GM19240 (cell line): ENCODE results near the gene SLC25A20.
A peak's percentile ranks its signal among the peaks of the same experiment; 100 is the strongest.
"Not testable (repeated sequence)": the region's sequence is repeated elsewhere in the genome, so short reads cannot be mapped to it uniquely, and the experiment has no call there.

Experiments
- DNase-seq: peaks from one replicate; pipeline ENCODE4 v3.0.0; 2011; ENCODE audit warnings: low spot score; ENCODE audit not compliant: insufficient read length

SLC25A20 gene

GRCh38 chr3:48847504-48848423 is 50.9 kb downstream of the SLC25A20 start, which contains the start of gene PRKAR2A:
TSS of gene PRKAR2A (minus strand) at chr3:48847874. CDS start at chr3:48847596, 278 bp downstream.
- peak; percentile 82 for DNase-seq

- no peak for DNase-seq
These were observed 51.6 kb downstream of the SLC25A20 start for GRCh38 chr3:48847053-48847503.

GRCh38 chr3:48845170-48845569 is 53.5 kb downstream of the SLC25A20 start:
- DNase-seq: no peak

- DNase-seq: no peak
These were observed 61.5 kb downstream of the SLC25A20 start for GRCh38 chr3:48837163-48837562.

- DNase-seq: no peak
These were observed 62.9 kb downstream of the SLC25A20 start for GRCh38 chr3:48835650-48836366.

GRCh38 chr3:48832684-48833083 is 66.0 kb downstream of the SLC25A20 start:
- DNase-seq: no peak

- no peak for DNase-seq
These were observed 68.0 kb downstream of the SLC25A20 start for GRCh38 chr3:48830715-48831114.

- not testable (repeated sequence) for DNase-seq
These were observed 69.2 kb downstream of the SLC25A20 start for GRCh38 chr3:48829525-48829924.

GRCh38 chr3:48827874-48828273 is 70.8 kb downstream of the SLC25A20 start:
- not testable (repeated sequence) for DNase-seq

- no peak for DNase-seq
These were observed 72.2 kb downstream of the SLC25A20 start for GRCh38 chr3:48826451-48826850.

- no peak for DNase-seq
These were observed 77.9 kb downstream of the SLC25A20 start for GRCh38 chr3:48820612-48821324.

GRCh38 chr3:48819234-48820221 is 79.2 kb downstream of the SLC25A20 start:
- DNase-seq: no peak

- DNase-seq: no peak
These were observed 87.2 kb downstream of the SLC25A20 start for GRCh38 chr3:48811524-48811923.
